Astrocyte of the spinal cord (primary cell): ENCODE data around the gene FOXO1.

Source experiments
- DNase-seq: peaks from one replicate; pipeline ENCODE4 v3.0.0; 2011; ENCODE audit warnings: low read depth, low spot score
- H3K4me3 ChIP-seq: 2 replicates; pipeline ENCODE4 v1.5.1; 2011; ENCODE audit warnings: low read depth, mild to moderate bottlenecking, low read length, moderate library complexity
- in situ Hi-C: cut with HindIII; loops from 2 replicates; pipeline ENCODE4 v1.10.0; 2017; ENCODE audit warnings: low sequenced_read_pairs
- TF ChIP-seq, protein P1 (sequence below): IDR thresholded peaks from 2 replicates; pipeline ENCODE4 v1.5.1; 2012; ENCODE audit warnings: low read depth, mild to moderate bottlenecking, low read length, inconsistent platforms

FOXO1 gene

DNA sequence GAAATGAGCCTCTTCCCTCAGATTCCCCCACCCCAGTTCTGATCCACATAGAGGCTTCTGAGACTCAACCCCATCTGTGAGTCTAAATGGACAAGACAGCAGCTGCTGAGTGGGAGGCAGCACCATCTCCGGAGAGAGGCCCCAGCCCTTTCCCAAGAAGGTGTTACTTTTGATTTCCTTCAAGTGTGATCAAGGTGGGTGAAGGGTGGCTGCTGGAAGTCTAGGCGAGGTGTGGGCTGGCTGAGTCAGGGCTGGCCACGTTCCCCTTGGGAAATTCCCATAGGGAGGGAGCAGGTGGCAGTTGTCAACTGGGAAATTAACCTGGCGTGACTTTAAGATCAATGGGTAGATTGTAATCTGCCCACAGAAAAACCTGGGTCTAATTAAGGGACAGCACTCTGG, 148.0 kb downstream of the FOXO1 start:
- no peak for DNase-seq
- in situ Hi-C loops = no loop called here
- TF ChIP-seq, protein P1, sequence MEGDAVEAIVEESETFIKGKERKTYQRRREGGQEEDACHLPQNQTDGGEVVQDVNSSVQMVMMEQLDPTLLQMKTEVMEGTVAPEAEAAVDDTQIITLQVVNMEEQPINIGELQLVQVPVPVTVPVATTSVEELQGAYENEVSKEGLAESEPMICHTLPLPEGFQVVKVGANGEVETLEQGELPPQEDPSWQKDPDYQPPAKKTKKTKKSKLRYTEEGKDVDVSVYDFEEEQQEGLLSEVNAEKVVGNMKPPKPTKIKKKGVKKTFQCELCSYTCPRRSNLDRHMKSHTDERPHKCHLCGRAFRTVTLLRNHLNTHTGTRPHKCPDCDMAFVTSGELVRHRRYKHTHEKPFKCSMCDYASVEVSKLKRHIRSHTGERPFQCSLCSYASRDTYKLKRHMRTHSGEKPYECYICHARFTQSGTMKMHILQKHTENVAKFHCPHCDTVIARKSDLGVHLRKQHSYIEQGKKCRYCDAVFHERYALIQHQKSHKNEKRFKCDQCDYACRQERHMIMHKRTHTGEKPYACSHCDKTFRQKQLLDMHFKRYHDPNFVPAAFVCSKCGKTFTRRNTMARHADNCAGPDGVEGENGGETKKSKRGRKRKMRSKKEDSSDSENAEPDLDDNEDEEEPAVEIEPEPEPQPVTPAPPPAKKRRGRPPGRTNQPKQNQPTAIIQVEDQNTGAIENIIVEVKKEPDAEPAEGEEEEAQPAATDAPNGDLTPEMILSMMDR = no peak

DNA sequence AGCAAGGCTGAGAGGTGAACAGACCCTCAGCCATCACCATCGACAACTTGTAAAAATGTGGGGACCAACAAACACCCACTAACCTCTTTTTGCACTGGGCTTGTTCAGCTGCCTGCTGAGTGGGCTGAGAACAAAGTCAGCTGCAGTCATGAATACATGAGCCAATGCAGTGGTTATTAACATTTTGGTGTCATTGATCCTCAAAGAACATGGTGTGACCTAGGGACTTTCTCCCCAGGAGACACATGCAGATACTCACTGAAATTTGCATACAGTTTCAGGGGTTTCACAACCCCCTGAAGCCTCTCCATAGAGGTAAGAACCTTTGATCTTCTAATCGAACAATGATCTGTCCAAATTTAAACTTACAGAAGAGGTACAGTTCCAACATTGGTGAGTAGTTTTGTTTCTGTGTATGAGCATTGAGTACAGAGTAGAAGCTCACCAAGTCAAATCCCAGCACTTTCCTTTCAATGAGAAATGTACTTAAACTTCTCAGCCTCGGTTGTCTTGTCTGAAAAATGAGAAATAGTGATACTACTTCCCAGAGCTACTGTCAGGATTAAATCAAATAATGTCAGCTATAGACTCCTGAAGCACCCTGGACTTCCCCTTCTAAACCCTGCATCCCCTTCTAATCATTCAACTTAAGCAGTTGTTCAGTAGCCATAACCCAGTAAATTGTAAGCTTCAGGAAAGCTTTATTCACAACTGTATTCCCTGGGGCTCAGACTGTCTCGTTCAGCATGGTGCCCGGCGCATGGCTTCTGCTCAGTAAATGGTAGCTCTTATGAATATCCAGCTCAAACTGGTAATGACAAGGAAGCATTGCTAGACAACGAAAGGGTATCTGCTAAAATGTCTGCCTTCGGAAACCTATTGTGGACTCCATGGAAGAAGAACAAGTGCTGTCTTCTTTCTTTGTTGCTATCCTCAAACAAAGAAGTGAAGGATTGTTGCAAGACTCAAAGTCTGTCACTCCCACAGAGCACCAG, 148.7 kb downstream of the FOXO1 start:
- H3K4me3 ChIP-seq = no peak overlapping the region
- in situ Hi-C loops = no loop called here
- TF ChIP-seq, protein P1 = no peak
- DNase-seq = no peak

More for the DNA sequence above, 148.0 kb downstream of the FOXO1 start:
- no peak overlapping the region for H3K4me3 ChIP-seq

GRCh38 chr13:40515702-40516101, 150.7 kb downstream of the FOXO1 start:
- in situ Hi-C loops = no loop called here
- DNase-seq = no peak
- TF ChIP-seq, protein P1 = no peak
- H3K4me3 ChIP-seq = no peak overlapping the region

GRCh38 chr13:40514802-40515201, 151.6 kb downstream of the FOXO1 start:
- no peak for DNase-seq
- TF ChIP-seq, protein P1 = no peak
- in situ Hi-C loops = no loop called here
- no peak overlapping the region for H3K4me3 ChIP-seq

- in situ Hi-C loops = no loop called here
- DNase-seq = no peak
- no peak overlapping the region for H3K4me3 ChIP-seq
- TF ChIP-seq, protein P1 = no peak
Observed at GRCh38 chr13:40509876-40510275, 156.6 kb downstream of the FOXO1 start.

GRCh38 chr13:40508767-40509342, 157.6 kb downstream of the FOXO1 start:
- TF ChIP-seq, protein P1 = no peak
- no peak overlapping the region for H3K4me3 ChIP-seq
- no peak for DNase-seq
- in situ Hi-C loops = no loop called here
